Hepatocyte (in vitro differentiated cells): ENCODE measurements around the gene HK3.

ENCODE experiments used
- EZH2 ChIP-seq: fragments of 200-600 bp; sonication (generic); IDR thresholded peaks from 2 replicates; pipeline ENCODE4 v1.6.1; 2016; ENCODE audit warnings: antibody characterized with exemption, mild to moderate bottlenecking, borderline replicate concordance
- EZH2phosphoT487 ChIP-seq: fragments of 200-600 bp; sonication (generic); IDR thresholded peaks from one replicate; pipeline ENCODE4 v1.6.1; 2018; ENCODE audit warnings: antibody characterized with exemption, mild to moderate bottlenecking, low read depth, moderate library complexity; ENCODE audit not compliant: unreplicated experiment, severe bottlenecking
- TF ChIP-seq, protein P1 (sequence below): fragments of 200-600 bp; sonication (generic); IDR thresholded peaks from 2 replicates; pipeline ENCODE4 v1.5.1; 2016; ENCODE audit warnings: antibody characterized with exemption, mild to moderate bottlenecking; ENCODE audit not compliant: poor library complexity

- TF ChIP-seq, protein P1, sequence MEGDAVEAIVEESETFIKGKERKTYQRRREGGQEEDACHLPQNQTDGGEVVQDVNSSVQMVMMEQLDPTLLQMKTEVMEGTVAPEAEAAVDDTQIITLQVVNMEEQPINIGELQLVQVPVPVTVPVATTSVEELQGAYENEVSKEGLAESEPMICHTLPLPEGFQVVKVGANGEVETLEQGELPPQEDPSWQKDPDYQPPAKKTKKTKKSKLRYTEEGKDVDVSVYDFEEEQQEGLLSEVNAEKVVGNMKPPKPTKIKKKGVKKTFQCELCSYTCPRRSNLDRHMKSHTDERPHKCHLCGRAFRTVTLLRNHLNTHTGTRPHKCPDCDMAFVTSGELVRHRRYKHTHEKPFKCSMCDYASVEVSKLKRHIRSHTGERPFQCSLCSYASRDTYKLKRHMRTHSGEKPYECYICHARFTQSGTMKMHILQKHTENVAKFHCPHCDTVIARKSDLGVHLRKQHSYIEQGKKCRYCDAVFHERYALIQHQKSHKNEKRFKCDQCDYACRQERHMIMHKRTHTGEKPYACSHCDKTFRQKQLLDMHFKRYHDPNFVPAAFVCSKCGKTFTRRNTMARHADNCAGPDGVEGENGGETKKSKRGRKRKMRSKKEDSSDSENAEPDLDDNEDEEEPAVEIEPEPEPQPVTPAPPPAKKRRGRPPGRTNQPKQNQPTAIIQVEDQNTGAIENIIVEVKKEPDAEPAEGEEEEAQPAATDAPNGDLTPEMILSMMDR = no peak
- TF ChIP-seq EZH2 = no peak
- TF ChIP-seq EZH2phosphoT487 = no peak
These were observed 5.1 kb upstream of the HK3 start for GRCh38 chr5:176904276-176904675.
